ENCODE data around the gene KLK10. TPM values are rescaled to one million over a fixed set of nuclear protein-coding genes. Genes with fewer than 3 reads are reported as not detected.

Gene KLK10
- total RNA-seq, 1 experiment from 2014 or later, result not detected

DNA sequence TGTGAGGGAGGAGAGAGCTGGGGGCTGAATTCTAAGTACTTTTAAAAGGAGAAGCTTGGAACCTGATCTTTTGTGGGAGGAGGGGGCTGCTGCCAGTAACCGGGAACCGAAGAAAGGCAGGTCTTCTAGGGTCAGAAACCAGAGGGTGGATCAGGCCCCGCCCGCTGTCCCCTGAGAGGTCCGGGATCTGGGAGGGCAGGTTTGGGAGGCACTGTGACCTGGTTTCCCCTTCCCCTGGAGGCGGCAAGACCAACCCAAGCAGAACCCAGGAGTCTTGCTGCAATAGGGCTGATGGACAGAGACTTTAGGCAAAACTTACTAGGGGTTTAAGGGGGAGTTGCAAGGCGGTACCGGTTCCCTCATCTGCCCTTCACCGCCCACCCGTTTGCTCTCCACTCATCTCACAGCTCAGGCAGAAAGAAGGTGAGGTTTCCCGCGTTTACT, 17.4 kb downstream of the KLK10 start:
- Histone ChIP-seq H3K27me3 (replicated peaks; ENCODE audit: insufficient read depth, low read depth, low read length, poor library complexity) (peaks cover 14% of the 10 kb centered on the region), H3K36me3 (ENCODE audit: insufficient read depth, low read length, poor library complexity, severe bottlenecking) (no peaks in the 10 kb centered on the region), H3K27ac (ENCODE audit: low read depth, low read length, poor library complexity, severe bottlenecking) (no peak overlapping the region), H3K9me3 (ENCODE audit: low read depth, low read length, poor library complexity, severe bottlenecking) (no peaks in the 10 kb centered on the region), H3K4me1 (ENCODE audit: insufficient read depth, low read length, poor library complexity, severe bottlenecking) (no peaks in the 10 kb centered on the region), H3K4me3 (ENCODE audit: low read depth, low read length, poor library complexity, severe bottlenecking) (no peak overlapping the region)
- TF ChIP-seq, protein P1, sequence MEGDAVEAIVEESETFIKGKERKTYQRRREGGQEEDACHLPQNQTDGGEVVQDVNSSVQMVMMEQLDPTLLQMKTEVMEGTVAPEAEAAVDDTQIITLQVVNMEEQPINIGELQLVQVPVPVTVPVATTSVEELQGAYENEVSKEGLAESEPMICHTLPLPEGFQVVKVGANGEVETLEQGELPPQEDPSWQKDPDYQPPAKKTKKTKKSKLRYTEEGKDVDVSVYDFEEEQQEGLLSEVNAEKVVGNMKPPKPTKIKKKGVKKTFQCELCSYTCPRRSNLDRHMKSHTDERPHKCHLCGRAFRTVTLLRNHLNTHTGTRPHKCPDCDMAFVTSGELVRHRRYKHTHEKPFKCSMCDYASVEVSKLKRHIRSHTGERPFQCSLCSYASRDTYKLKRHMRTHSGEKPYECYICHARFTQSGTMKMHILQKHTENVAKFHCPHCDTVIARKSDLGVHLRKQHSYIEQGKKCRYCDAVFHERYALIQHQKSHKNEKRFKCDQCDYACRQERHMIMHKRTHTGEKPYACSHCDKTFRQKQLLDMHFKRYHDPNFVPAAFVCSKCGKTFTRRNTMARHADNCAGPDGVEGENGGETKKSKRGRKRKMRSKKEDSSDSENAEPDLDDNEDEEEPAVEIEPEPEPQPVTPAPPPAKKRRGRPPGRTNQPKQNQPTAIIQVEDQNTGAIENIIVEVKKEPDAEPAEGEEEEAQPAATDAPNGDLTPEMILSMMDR (conservative IDR thresholded peaks at IDR 0.05; ENCODE audit: low read depth, low read length), result no peak
- no peak for TF ChIP-seq EZH2 (IDR thresholded peaks at IDR 0.05; ENCODE audit: borderline replicate concordance, low read depth, low read length, poor library complexity, severe bottlenecking)
- no TSS peak for BruUV-seq (replicated peaks)
- ChIA-PET POLR2A (ENCODE audit: low non-redundant PET) (no interaction called here), CTCF (interaction anchor here (1.2 kb wide), 1 partner anchor 15 kb away, joined by 3 read pairs; no protein-coding TSS in a partner anchor)
- no peak for DNase-seq (ENCODE audit: low spot score)
- intact Hi-C loops (cut with micrococcal nuclease; ENCODE audit: unreplicated experiment), result no loop called here

DNA sequence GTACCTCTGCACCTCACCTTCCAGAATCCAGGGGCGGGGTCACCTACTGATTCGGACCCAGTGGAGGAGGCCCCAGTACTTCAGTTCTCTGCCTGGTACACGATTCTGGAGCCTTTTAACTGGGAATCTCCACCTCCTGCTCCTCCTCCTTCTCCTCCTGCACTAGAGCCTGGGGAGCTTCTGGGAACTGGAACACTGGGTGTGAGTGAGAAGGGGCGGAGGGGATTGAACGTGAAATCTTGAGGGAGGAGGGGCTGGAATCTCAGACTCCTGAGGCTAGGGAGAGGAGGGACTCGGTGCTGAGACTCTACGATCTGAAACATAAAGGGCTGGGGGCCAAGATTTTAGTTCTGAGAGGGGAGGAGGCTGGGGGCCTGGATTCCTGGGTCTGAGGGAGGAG, 18.0 kb downstream of the KLK10 start, which contains the start of gene KLK8:
KLK8 (minus strand) TSS at position 90 of the 400 bp plus-strand sequence. CDS start 437 bp downstream, outside the sequence.
- Histone ChIP-seq H3K27ac (ENCODE audit: low read depth, low read length, poor library complexity, severe bottlenecking) (no peak within 1 kb of the TSS), H3K4me1 (ENCODE audit: insufficient read depth, low read length, poor library complexity, severe bottlenecking) (no peaks in the 10 kb centered on the region), H3K9me3 (ENCODE audit: low read depth, low read length, poor library complexity, severe bottlenecking) (no peaks in the 10 kb centered on the region), H3K4me3 (ENCODE audit: low read depth, low read length, poor library complexity, severe bottlenecking) (no peak within 1 kb of the TSS), H3K27me3 (replicated peaks; ENCODE audit: insufficient read depth, low read depth, low read length, poor library complexity) (peaks cover 10% of the 10 kb centered on the region), H3K36me3 (ENCODE audit: insufficient read depth, low read length, poor library complexity, severe bottlenecking) (no peaks in the 10 kb centered on the region)
- no peak for DNase-seq (ENCODE audit: low spot score)
- TF ChIP-seq, protein P1 (conservative IDR thresholded peaks at IDR 0.05; ENCODE audit: low read depth, low read length), result no peak
- TF ChIP-seq EZH2 (IDR thresholded peaks at IDR 0.05; ENCODE audit: borderline replicate concordance, low read depth, low read length, poor library complexity, severe bottlenecking), result no peak
- ChIA-PET POLR2A (ENCODE audit: low non-redundant PET) (no interaction called here), CTCF (no interaction called here)
- no TSS peak for BruUV-seq (replicated peaks)
- intact Hi-C loops (cut with micrococcal nuclease; ENCODE audit: unreplicated experiment), result no loop called here

DNA sequence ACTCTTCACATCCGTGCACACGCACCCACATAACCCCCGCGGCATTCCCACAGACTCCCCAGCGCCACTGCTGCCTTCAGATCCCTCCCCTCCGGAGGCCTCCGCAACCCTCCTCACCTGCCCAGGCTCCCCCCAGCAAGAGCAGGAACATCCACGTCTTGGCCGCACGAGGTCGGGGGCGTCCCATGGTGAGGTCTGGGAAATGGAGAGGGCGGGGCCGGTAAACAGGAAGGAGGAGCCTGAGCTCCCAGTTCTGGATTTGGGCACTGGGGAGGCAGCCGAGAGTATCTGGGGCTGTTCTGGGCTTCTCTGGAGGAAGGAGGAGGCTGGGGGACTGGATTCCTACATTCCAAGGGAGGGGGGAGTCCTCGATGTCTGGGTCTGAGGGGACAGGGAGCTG, 18.5 kb downstream of the KLK10 start:
- Histone ChIP-seq H3K9me3 (ENCODE audit: low read depth, low read length, poor library complexity, severe bottlenecking) (no peaks in the 10 kb centered on the region), H3K36me3 (ENCODE audit: insufficient read depth, low read length, poor library complexity, severe bottlenecking) (no peaks in the 10 kb centered on the region), H3K4me3 (ENCODE audit: low read depth, low read length, poor library complexity, severe bottlenecking) (no peak overlapping the region), H3K27me3 (replicated peaks; ENCODE audit: insufficient read depth, low read depth, low read length, poor library complexity) (peaks cover 10% of the 10 kb centered on the region), H3K27ac (ENCODE audit: low read depth, low read length, poor library complexity, severe bottlenecking) (no peak overlapping the region), H3K4me1 (ENCODE audit: insufficient read depth, low read length, poor library complexity, severe bottlenecking) (no peaks in the 10 kb centered on the region)
- intact Hi-C loops (cut with micrococcal nuclease; ENCODE audit: unreplicated experiment), result no loop called here
- CTCF ChIA-PET, result no interaction called here
- TF ChIP-seq, protein P1 (conservative IDR thresholded peaks at IDR 0.05; ENCODE audit: low read depth, low read length), result no peak
- TF ChIP-seq EZH2 (IDR thresholded peaks at IDR 0.05; ENCODE audit: borderline replicate concordance, low read depth, low read length, poor library complexity, severe bottlenecking), result no peak
- no peak for DNase-seq (ENCODE audit: low spot score)
- POLR2A ChIA-PET (ENCODE audit: low non-redundant PET), result no interaction called here
- BruUV-seq (replicated peaks), result no TSS peak
